ENCODE results near the gene ERMAP.

The ERMAP gene

DNA sequence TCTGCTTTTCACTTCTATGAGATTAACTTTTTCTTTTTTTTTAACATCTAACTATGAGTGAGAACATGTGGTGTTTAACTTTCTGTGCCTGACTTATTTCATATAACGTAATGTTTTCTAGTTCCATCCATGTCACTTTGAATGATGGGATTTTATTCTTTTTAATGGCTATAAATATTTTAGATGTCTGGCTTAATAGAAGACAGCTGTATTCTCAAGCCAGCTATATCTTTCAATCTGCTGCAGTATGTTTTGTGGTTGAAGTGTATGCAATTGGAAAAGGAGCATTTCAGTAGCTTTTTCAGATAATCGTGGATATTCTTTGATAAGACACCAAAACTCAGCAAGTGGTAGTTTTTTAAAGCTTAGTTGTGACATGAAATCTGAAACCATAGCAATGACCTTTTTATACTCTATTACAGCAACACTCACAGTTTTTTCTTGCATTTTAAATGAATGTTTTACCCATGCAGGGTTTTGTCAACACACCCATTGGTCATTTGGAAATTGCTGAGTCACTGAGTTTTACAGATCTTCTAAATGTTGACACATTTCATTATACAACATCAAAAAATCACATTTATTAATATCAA is 6.0 kb downstream of the ERMAP start:
- TF ChIP-seq TAF1 (IDR thresholded peaks at IDR 0.05; ENCODE audit: low read depth, low read length) (no peak), SPI1 (IDR thresholded peaks at IDR 0.05; ENCODE audit: low read depth, low read length) (no peak), PAX5 (IDR thresholded peaks at IDR 0.05; ENCODE audit: insufficient read depth, low read length, severe bottlenecking) (no peak), POLR2A (IDR thresholded peaks at IDR 0.05; ENCODE audit: low read depth, low read length) (no peak), POLR2AphosphoS5 (IDR thresholded peaks at IDR 0.05; ENCODE audit: low read depth, low read length) (no peak), POU2F2 (IDR thresholded peaks at IDR 0.05; ENCODE audit: low read depth, low read length) (no peak)
- DNase-seq (ENCODE audit: insufficient read length, low spot score) (no peak), FAIRE-seq (no peak)

GRCh38 chr1:42824481-42825035 is 7.6 kb downstream of the ERMAP start:
- DNase-seq (ENCODE audit: insufficient read length, low spot score) (no peak), FAIRE-seq (no peak)
- TF ChIP-seq TAF1 (IDR thresholded peaks at IDR 0.05; ENCODE audit: low read depth, low read length), result no peak
- TF ChIP-seq PAX5 (IDR thresholded peaks at IDR 0.05; ENCODE audit: insufficient read depth, low read length, severe bottlenecking), result no peak
- no peak for TF ChIP-seq POU2F2 (IDR thresholded peaks at IDR 0.05; ENCODE audit: low read depth, low read length)
- TF ChIP-seq POLR2A (IDR thresholded peaks at IDR 0.05; ENCODE audit: low read depth, low read length), result no peak
- no peak for TF ChIP-seq SPI1 (IDR thresholded peaks at IDR 0.05; ENCODE audit: low read depth, low read length)
- no peak for TF ChIP-seq POLR2AphosphoS5 (IDR thresholded peaks at IDR 0.05; ENCODE audit: low read depth, low read length)

DNA sequence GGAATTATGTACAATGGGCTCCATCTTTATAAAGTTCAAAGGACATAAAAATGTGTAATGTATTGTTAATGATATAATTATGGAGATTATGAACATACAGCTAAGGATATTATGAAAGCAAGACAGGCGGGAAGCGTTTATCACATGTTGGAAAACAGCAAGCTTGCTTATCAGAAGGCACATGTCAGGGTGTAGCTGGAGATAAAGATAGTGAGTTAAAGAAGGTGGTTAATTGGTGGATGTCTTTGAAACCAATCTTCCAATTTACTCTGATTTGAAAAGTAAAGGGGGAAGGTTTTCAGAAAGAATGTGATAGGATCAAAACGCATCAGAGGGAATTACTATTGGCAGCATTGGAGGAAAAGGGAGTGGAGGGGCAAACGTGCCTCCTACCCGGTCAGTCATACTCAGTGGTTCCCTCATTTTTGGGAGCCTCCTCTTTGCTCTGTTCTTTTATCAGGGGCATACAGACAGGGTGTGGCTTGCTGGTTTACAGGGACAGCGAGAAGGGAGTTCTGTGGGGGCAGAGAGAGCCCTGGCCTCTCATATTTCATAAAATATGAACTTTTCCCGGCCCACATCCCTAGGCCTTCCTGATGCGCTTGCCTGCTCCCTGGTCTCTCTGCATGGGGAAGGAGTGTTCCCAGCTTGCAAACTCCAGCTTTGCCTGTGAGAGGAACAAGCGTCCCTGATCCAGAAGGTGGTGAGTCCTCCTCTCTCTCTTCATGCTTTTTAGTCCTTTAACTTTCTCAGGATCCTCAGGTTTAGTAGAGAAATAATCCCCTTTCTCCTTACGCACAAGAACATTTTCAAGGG is 8.3 kb downstream of the ERMAP start:
- DNase-seq (ENCODE audit: insufficient read length, low spot score), result no peak
- FAIRE-seq, result no peak
- no peak for TF ChIP-seq PAX5 (IDR thresholded peaks at IDR 0.05; ENCODE audit: insufficient read depth, low read length, severe bottlenecking)
- no peak for TF ChIP-seq POLR2A (IDR thresholded peaks at IDR 0.05; ENCODE audit: low read depth, low read length)
- TF ChIP-seq SPI1 (IDR thresholded peaks at IDR 0.05; ENCODE audit: low read depth, low read length), result no peak
- no peak for TF ChIP-seq POLR2AphosphoS5 (IDR thresholded peaks at IDR 0.05; ENCODE audit: low read depth, low read length)
- no peak for TF ChIP-seq POU2F2 (IDR thresholded peaks at IDR 0.05; ENCODE audit: low read depth, low read length)
- no peak for TF ChIP-seq TAF1 (IDR thresholded peaks at IDR 0.05; ENCODE audit: low read depth, low read length)

- DNase-seq (ENCODE audit: insufficient read length, low spot score), result no peak
- FAIRE-seq, result no peak
- TF ChIP-seq POLR2AphosphoS5 (IDR thresholded peaks at IDR 0.05; ENCODE audit: low read depth, low read length) (no peak), PAX5 (IDR thresholded peaks at IDR 0.05; ENCODE audit: insufficient read depth, low read length, severe bottlenecking) (no peak), POU2F2 (IDR thresholded peaks at IDR 0.05; ENCODE audit: low read depth, low read length) (no peak)
These were observed 13.7 kb downstream of the ERMAP start for GRCh38 chr1:42830631-42831030.

GRCh38 chr1:42831273-42831672 is 14.4 kb downstream of the ERMAP start:
- TF ChIP-seq PAX5 (IDR thresholded peaks at IDR 0.05; ENCODE audit: insufficient read depth, low read length, severe bottlenecking), result no peak
- no peak for TF ChIP-seq TAF1 (IDR thresholded peaks at IDR 0.05; ENCODE audit: low read depth, low read length)
- no peak for TF ChIP-seq POLR2AphosphoS5 (IDR thresholded peaks at IDR 0.05; ENCODE audit: low read depth, low read length)
- no peak for TF ChIP-seq SPI1 (IDR thresholded peaks at IDR 0.05; ENCODE audit: low read depth, low read length)
- TF ChIP-seq POLR2A (IDR thresholded peaks at IDR 0.05; ENCODE audit: low read depth, low read length), result no peak
- no peak for TF ChIP-seq POU2F2 (IDR thresholded peaks at IDR 0.05; ENCODE audit: low read depth, low read length)
- DNase-seq (ENCODE audit: insufficient read length, low spot score) (no peak), FAIRE-seq (no peak)

GRCh38 chr1:42832641-42833240 is 15.8 kb downstream of the ERMAP start:
- FAIRE-seq, result no peak
- DNase-seq (ENCODE audit: insufficient read length, low spot score), result no peak
- no peak for TF ChIP-seq PAX5 (IDR thresholded peaks at IDR 0.05; ENCODE audit: insufficient read depth, low read length, severe bottlenecking)
- TF ChIP-seq POU2F2 (IDR thresholded peaks at IDR 0.05; ENCODE audit: low read depth, low read length), result no peak
- no peak for TF ChIP-seq SPI1 (IDR thresholded peaks at IDR 0.05; ENCODE audit: low read depth, low read length)
- TF ChIP-seq POLR2AphosphoS5 (IDR thresholded peaks at IDR 0.05; ENCODE audit: low read depth, low read length), result no peak
- no peak for TF ChIP-seq POLR2A (IDR thresholded peaks at IDR 0.05; ENCODE audit: low read depth, low read length)
- TF ChIP-seq TAF1 (IDR thresholded peaks at IDR 0.05; ENCODE audit: low read depth, low read length), result no peak

DNA sequence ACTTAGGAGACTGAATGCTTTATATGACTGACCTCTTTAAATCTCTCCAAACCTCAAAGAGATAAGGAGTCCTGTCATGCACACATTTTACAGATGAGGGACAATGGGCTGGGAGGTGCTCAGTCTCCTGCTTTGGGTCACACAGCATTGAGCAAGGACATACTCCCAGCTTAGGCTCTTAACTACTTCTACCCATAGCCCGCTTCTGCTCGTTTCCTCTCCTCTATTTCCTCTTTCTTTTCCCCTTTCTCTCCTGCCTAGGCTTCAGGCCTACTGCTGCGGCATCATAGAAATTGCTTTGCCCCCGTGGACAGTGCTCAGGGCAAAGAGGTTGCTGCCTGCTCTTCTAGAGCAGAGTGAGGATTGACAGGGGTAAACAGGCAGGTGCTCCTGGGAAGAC is 17.1 kb downstream of the ERMAP start:
- DNase-seq (ENCODE audit: insufficient read length, low spot score) (no peak), FAIRE-seq (no peak)
- no peak for TF ChIP-seq SPI1 (IDR thresholded peaks at IDR 0.05; ENCODE audit: low read depth, low read length)
- TF ChIP-seq TAF1 (IDR thresholded peaks at IDR 0.05; ENCODE audit: low read depth, low read length), result no peak
- TF ChIP-seq POU2F2 (IDR thresholded peaks at IDR 0.05; ENCODE audit: low read depth, low read length), result no peak
- no peak for TF ChIP-seq POLR2AphosphoS5 (IDR thresholded peaks at IDR 0.05; ENCODE audit: low read depth, low read length)
- no peak for TF ChIP-seq PAX5 (IDR thresholded peaks at IDR 0.05; ENCODE audit: insufficient read depth, low read length, severe bottlenecking)
- TF ChIP-seq POLR2A (IDR thresholded peaks at IDR 0.05; ENCODE audit: low read depth, low read length), result no peak

- FAIRE-seq (no peak), DNase-seq (ENCODE audit: insufficient read length, low spot score) (no peak)
- TF ChIP-seq POLR2AphosphoS5 (IDR thresholded peaks at IDR 0.05; ENCODE audit: low read depth, low read length), result no peak
- TF ChIP-seq SPI1 (IDR thresholded peaks at IDR 0.05; ENCODE audit: low read depth, low read length), result no peak
- no peak for TF ChIP-seq PAX5 (IDR thresholded peaks at IDR 0.05; ENCODE audit: insufficient read depth, low read length, severe bottlenecking)
These were observed 17.9 kb downstream of the ERMAP start for GRCh38 chr1:42834803-42835202.

DNA sequence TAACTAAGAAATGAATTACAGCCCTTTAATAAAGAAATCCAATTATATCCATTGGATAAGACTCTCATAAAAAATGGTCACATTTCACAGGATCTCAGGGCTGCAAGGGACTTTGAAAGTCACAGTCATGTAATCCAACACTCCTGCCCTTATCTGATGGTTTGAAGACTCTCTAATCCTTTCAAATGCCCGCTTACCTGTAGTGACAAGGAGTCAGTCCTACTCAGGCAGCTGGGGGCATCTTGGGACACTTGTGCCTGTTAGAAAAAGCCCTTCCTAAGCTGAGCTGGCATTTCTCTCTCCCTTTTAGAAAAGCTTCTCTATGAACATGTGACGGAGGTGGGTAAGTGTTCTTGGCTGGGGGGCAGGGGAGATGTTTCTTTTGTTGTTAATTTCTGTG is 18.5 kb downstream of the ERMAP start:
- DNase-seq (ENCODE audit: insufficient read length, low spot score) (no peak), FAIRE-seq (no peak)
- TF ChIP-seq SPI1 (IDR thresholded peaks at IDR 0.05; ENCODE audit: low read depth, low read length) (no peak), POLR2A (IDR thresholded peaks at IDR 0.05; ENCODE audit: low read depth, low read length) (no peak), POLR2AphosphoS5 (IDR thresholded peaks at IDR 0.05; ENCODE audit: low read depth, low read length) (no peak), PAX5 (IDR thresholded peaks at IDR 0.05; ENCODE audit: insufficient read depth, low read length, severe bottlenecking) (no peak), TAF1 (IDR thresholded peaks at IDR 0.05; ENCODE audit: low read depth, low read length) (no peak), POU2F2 (IDR thresholded peaks at IDR 0.05; ENCODE audit: low read depth, low read length) (no peak)
